ENCODE results near the gene EDA. TPM values are rescaled to one million over a fixed set of nuclear protein-coding genes. Genes with fewer than 3 reads are reported as not detected.

Gene EDA
- total RNA-seq, 1 experiment from 2014 or later = 5.2 TPM

DNA sequence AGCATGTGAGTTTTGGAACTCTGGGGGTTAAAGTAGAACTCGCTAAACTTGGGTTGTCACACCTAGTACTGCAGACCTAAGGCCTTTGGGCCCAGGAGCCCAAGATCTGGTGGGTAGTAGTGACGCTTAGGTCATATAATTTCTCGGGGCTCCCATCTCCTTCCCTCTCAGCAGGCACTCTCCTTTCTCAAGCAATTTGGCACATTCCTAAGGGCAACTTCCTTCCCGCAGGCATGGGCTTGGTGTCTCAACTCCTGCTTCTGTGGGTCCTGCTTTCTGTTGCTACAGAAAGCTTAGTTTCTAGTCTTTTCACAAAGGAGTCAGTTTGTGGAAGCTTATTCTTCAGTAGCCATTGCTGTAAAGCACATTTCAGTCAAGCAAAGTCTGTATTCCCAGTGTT is 10.4 kb upstream of the EDA start:
- TF ChIP-seq ELF1 (IDR thresholded peaks at IDR 0.05; ENCODE audit: borderline replicate concordance, low read depth) (no peak), RAD21 (IDR thresholded peaks at IDR 0.05; ENCODE audit: low read depth) (no peak), SIN3A (IDR thresholded peaks at IDR 0.05; ENCODE audit: low read depth) (no peak), CEBPB (IDR thresholded peaks at IDR 0.05; ENCODE audit: low read depth) (no peak), CBX3 (IDR thresholded peaks at IDR 0.05; ENCODE audit: low read depth) (no peak), POLR2A (IDR thresholded peaks at IDR 0.05; ENCODE audit: borderline replicate concordance, extremely low read depth, insufficient read depth, insufficient read length) (no peak), JUND (IDR thresholded peaks at IDR 0.05) (no peak), ZNF274 (IDR thresholded peaks at IDR 0.05; ENCODE audit: low read depth, low read length) (no peak)
- TF ChIP-seq, protein P1, sequence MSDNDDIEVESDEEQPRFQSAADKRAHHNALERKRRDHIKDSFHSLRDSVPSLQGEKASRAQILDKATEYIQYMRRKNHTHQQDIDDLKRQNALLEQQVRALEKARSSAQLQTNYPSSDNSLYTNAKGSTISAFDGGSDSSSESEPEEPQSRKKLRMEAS (IDR thresholded peaks at IDR 0.05) = no peak
- TF ChIP-seq, protein P2, sequence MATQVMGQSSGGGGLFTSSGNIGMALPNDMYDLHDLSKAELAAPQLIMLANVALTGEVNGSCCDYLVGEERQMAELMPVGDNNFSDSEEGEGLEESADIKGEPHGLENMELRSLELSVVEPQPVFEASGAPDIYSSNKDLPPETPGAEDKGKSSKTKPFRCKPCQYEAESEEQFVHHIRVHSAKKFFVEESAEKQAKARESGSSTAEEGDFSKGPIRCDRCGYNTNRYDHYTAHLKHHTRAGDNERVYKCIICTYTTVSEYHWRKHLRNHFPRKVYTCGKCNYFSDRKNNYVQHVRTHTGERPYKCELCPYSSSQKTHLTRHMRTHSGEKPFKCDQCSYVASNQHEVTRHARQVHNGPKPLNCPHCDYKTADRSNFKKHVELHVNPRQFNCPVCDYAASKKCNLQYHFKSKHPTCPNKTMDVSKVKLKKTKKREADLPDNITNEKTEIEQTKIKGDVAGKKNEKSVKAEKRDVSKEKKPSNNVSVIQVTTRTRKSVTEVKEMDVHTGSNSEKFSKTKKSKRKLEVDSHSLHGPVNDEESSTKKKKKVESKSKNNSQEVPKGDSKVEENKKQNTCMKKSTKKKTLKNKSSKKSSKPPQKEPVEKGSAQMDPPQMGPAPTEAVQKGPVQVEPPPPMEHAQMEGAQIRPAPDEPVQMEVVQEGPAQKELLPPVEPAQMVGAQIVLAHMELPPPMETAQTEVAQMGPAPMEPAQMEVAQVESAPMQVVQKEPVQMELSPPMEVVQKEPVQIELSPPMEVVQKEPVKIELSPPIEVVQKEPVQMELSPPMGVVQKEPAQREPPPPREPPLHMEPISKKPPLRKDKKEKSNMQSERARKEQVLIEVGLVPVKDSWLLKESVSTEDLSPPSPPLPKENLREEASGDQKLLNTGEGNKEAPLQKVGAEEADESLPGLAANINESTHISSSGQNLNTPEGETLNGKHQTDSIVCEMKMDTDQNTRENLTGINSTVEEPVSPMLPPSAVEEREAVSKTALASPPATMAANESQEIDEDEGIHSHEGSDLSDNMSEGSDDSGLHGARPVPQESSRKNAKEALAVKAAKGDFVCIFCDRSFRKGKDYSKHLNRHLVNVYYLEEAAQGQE (IDR thresholded peaks at IDR 0.05; ENCODE audit: low read depth) = no peak
- TF ChIP-seq, protein P3, sequence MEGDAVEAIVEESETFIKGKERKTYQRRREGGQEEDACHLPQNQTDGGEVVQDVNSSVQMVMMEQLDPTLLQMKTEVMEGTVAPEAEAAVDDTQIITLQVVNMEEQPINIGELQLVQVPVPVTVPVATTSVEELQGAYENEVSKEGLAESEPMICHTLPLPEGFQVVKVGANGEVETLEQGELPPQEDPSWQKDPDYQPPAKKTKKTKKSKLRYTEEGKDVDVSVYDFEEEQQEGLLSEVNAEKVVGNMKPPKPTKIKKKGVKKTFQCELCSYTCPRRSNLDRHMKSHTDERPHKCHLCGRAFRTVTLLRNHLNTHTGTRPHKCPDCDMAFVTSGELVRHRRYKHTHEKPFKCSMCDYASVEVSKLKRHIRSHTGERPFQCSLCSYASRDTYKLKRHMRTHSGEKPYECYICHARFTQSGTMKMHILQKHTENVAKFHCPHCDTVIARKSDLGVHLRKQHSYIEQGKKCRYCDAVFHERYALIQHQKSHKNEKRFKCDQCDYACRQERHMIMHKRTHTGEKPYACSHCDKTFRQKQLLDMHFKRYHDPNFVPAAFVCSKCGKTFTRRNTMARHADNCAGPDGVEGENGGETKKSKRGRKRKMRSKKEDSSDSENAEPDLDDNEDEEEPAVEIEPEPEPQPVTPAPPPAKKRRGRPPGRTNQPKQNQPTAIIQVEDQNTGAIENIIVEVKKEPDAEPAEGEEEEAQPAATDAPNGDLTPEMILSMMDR (IDR thresholded peaks at IDR 0.05 in 2 of 3, conservative IDR thresholded peaks at IDR 0.05 in 1 of 3; ENCODE audit: borderline replicate concordance in 1 of 3, insufficient read depth in 1 of 3, low read depth in 2 of 3, low read length in 2 of 3) = no peak
- TF ChIP-seq, protein P4, sequence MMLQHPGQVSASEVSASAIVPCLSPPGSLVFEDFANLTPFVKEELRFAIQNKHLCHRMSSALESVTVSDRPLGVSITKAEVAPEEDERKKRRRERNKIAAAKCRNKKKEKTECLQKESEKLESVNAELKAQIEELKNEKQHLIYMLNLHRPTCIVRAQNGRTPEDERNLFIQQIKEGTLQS (IDR thresholded peaks at IDR 0.05) = no peak
- BruUV-seq (replicated peaks) = no TSS peak
- ChIA-PET POLR2A (no interaction called here), RAD21 (ENCODE audit: low non-redundant PET in 1 of 2, low total read pairs in 2 of 2, uncharacterized antibody in 2 of 2, unreplicated experiment in 2 of 2) (interaction anchor here in 1 of 2 experiments (0.6 kb wide), 1 partner anchor 19 kb away, joined by 3 read pairs; no protein-coding TSS in a partner anchor), CTCF (interaction anchor here (1.5 kb wide), 1 partner anchor 13 kb away, joined by 5 read pairs; no protein-coding TSS in a partner anchor)
- Histone ChIP-seq H3K4me3 (replicated peaks in 1 of 2; ENCODE audit: low read depth in 1 of 2, low read length in 2 of 2) (no peak overlapping the region), H3K27ac (ENCODE audit: low read depth, low read length) (no peak overlapping the region), H3K4me2 (ENCODE audit: low read length) (no peak overlapping the region), H3K9ac (ENCODE audit: low read length) (no peak overlapping the region), H3K36me3 (ENCODE audit: control insufficient read depth in 1 of 2, insufficient read depth in 2 of 2, low read length in 2 of 2) (no peaks in the 10 kb centered on the region), H3K27me3 (ENCODE audit: insufficient read depth, low read length) (no peaks in the 10 kb centered on the region), H3K9me2 (ENCODE audit: insufficient read depth) (no peaks in the 10 kb centered on the region), H2AFZ (ENCODE audit: low read depth, low read length, poor library complexity, severe bottlenecking) (no peak overlapping the region), H3K79me2 (ENCODE audit: insufficient read depth, low read length) (no peaks in the 10 kb centered on the region), H3K4me1 (ENCODE audit: control insufficient read depth in 1 of 2, insufficient read depth in 2 of 2, low read length in 2 of 2) (no peaks in the 10 kb centered on the region), H4K20me1 (ENCODE audit: insufficient read depth) (no peaks in the 10 kb centered on the region), H3K9me3 (ENCODE audit: control insufficient read depth in 1 of 2, insufficient read depth in 1 of 2, low read depth in 1 of 2, low read length in 2 of 2) (no peaks in the 10 kb centered on the region)
- no peak for ATAC-seq
- no peak for DNase-seq (ENCODE audit: low read depth, low spot score)
- intact Hi-C loops (cut with micrococcal nuclease) = no loop called here
